ENCODE results near the gene FAM200A.
"Not testable (repeated sequence)": the region's sequence is repeated elsewhere in the genome, so short reads cannot be mapped to it uniquely, and the experiment has no call there.

Gene FAM200A

DNA sequence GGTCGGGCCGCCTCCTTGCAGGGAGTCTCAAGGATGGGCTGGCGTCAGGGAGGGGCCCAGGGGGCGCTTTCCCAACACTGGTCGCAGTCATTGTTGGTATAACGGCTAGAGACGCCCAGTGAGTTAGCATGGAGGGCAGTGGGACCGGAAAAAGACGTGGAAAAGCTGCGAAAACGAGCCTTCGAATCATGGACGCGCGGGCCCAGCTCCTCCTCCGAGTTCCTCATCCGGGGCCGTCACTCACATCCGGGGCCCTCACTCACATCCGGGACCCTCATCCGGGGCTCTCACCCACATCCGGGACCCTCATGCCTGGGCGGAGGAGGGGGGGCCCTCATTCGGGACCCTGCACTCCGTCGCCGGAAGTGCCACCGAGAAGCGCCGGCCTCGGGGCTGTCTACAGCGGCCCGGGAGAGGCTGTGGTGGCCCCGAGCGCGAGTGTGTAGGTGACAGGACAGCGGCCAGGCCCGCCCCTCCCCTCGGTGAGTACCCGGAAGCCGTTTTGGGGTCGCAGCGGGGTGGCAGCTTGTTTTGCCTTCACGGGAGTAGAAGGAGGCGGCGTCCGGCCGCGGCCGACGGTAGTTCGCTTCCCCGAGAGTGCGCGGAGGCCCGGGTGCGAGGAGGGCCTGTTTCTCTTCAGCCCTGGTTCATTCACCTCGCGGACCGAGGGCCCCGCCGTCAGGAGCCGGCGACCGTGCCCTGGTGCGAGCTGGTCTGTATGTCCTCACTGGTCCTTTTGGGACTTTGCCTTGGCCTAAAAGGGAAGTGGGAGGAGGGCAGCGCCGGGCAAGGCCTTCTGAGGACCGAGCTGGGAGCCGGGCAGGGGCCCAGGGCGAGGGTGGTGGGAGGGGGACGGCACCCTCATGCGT lies 6.6 kb upstream of the FAM200A start, which contains the start of gene ZNF655:
Gene ZNF655 (plus strand): TSS at position 337 of the 869 bp plus-strand sequence. CDS start 1,918 bp downstream, outside the sequence.
- DNase-seq: peak; percentile 96

DNA sequence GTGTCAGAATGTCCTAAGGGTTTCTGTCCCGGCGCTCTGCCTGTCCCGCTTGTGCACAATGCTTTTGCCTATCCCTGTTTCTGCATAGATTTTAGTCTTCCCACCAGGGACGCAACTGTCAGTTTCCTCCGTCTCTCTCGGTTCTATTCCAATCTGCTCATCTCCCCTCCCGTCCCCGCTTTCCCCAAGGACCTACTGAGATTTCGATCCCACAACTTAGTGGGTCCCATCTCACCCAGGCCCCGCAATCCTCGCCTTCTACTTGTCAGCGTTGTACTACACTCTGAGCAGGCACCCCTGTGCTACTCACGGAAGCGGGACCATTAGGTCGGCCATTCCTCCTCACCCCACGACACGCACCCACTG lies 6.0 kb upstream of the FAM200A start:
- peak in 1 of 2 experiments; percentile 46 for DNase-seq

DNA sequence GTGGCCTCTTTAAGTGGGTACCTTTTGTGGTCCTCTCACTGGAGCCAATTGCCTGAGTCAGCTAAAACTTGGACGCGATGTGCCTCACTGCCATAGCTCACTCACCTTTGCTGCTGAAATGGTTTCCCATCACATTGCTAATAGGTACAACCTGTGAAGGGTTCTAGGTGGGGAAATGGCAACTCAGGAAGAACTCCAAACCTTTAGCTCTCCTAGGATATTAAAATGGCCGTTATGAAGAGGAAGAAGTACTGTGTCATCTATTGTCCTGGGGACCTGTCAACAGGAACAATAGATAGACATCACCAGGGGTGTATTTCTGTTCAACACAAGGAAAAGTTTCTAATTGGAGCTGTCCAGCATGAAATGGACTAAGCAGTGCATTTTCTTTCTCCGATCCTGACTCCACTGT lies 5.3 kb upstream of the FAM200A start:
- DNase-seq: no peak

- DNase-seq: no peak
Measured at GRCh38 chr7:99554939-99555338, 3.0 kb upstream of the FAM200A start.

GRCh38 chr7:99553039-99553438 lies 1.1 kb upstream of the FAM200A start:
- no peak for DNase-seq

GRCh38 chr7:99551334-99551733 lies 580 bp downstream of the FAM200A start:
- no peak for DNase-seq

- DNase-seq: not testable (repeated sequence)
Measured at GRCh38 chr7:99549545-99549944, 2.4 kb downstream of the FAM200A start.

DNA sequence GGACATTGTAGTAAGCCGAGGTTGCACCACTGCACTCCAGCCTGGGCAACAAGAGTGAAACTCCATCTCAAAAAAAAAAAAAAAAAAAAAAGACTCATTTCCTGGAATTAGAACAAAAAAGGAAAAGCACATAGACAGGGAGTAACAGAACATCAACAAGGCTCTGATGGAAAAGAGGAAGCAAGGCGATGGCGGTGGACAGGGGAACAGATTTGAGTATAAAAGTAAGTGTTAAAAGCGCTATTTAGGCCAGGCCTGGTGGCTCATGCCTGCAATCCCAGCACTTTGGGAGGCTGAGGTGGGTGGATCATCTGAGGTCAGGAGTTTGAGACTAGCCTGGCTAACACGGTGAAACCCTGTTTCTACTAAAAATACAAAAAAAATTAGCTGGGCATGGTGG lies 6.6 kb downstream of the FAM200A start:
- DNase-seq: not testable (repeated sequence)

- DNase-seq: no peak
Measured at GRCh38 chr7:99543916-99544315, 8.0 kb downstream of the FAM200A start.

GRCh38 chr7:99543081-99543671 lies 8.7 kb downstream of the FAM200A start:
- DNase-seq: no peak

GRCh38 chr7:99541212-99541611 lies 10.7 kb downstream of the FAM200A start:
- DNase-seq: no peak

GRCh38 chr7:99540542-99540941 lies 11.4 kb downstream of the FAM200A start:
- DNase-seq: no peak

- DNase-seq: no peak
Measured at GRCh38 chr7:99539213-99539811, 12.6 kb downstream of the FAM200A start.

DNA sequence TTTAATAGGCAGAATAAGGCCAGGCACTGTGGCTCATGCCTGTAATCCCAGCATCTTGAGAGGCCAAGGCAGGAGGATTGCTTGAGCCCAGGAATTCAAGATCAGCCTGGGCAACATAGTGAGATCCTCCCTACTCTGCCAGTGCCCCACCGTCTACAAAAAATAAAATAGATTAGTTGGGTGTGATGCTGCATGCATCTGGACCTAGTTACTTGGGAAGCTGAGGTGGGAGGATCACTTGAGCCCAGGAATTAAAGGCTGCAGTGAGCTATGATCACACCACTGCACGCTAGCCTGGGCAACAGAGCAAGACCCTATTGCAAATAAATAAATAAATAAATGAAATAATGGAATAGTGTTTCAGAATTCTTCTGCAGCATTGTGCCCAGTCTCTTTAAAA lies 16.2 kb downstream of the FAM200A start:
- DNase-seq: no peak

DNA sequence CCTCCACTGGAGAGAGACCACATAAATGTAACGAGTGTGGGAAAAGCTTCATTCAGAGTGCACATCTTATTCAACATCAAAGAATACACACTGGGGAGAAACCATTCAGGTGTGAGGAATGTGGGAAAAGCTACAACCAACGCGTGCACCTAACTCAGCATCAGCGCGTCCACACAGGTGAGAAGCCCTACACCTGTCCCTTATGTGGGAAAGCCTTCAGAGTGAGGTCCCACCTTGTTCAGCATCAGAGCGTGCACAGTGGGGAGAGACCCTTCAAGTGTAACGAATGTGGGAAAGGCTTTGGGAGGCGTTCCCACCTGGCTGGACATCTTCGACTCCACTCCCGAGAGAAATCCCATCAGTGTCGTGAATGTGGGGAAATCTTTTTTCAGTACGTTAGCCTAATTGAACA lies 20.6 kb downstream of the FAM200A start:
- DNase-seq: peak in 1 of 2 experiments; percentile 4

DNA sequence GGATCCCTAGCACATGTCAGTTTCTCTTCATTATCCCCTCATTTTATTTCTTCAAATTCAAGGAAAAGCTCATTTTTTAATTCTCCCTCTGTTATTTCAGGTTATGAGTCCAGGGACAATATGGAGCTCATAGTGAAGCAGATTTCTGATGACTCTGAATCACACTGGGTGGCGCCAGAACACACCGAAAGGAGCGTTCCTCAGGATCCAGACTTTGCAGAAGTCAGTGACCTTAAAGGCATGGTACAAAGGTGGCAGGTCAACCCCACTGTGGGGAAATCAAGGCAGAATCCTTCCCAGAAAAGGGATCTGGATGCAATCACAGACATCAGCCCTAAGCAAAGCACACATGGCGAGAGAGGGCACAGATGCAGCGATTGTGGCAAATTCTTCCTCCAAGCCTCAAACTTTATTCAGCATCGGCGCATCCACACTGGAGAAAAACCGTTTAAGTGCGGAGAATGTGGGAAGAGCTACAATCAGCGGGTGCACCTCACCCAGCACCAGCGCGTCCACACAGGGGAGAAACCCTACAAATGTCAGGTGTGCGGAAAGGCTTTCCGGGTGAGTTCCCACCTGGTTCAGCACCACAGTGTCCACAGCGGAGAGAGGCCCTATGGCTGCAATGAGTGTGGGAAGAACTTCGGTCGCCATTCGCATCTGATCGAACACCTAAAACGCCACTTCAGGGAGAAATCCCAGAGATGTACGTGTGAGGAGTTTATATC lies 26.0 kb downstream of the FAM200A start:
- peak in 1 of 2 experiments; percentile 8 for DNase-seq

GRCh38 chr7:99521399-99521798 lies 30.5 kb downstream of the FAM200A start:
- DNase-seq: no peak

GRCh38 chr7:99514050-99514449 lies 37.9 kb downstream of the FAM200A start:
- DNase-seq: no peak

DNA sequence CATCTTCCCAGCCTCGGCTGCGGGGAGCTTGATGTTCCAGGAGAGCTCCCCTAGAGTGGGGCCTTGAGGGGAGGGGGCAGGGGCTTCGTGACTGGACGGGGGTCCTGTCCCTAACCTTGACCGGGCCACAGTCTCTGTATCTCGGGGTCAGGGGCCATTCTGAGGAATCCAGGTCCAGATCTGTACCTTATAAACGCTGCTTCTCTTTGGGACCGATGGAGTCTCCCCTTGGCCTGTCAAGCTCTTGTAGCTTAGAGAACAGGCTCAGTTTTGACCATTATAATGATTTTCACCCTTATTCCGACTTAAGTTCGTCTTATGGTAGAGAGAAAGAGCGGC lies 46.6 kb downstream of the FAM200A start:
- no peak for DNase-seq

DNA sequence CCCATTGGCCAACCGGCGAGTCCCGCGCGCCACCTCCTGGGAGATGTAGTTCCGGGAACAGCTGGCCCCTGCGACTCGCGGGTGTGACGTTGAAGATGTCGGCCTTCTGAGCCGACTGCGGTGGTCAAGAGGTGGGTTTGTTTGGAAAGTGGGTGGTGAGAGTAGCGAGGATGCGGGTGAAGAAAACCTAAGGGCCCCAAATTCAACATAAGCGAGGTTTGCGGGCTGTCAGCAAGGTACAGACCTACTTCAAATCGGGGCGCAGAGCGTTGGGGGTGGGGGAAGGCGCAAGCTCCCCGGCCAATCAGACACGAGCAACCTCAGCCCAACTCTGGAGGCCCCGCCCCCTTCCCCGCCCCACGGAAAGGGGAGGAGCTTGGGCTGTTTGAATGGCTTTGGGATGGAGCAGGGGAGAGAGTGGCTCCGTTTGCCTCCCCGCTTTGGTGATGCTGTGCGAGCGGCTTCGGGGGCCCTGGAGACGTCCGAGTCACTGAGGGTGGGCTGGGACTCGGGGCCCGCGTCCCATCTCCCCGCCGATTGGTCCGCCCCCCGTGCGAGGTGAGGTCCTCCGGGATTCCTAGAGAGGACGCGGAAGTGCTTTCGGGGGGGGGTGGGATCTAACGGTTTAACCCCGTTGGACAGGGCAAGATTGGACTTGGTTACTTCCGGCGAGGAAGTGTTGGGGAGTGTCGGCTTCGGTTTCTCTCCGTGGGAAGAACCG lies 47.2 kb downstream of the FAM200A start, which contains the start of gene ZKSCAN5:
Gene ZKSCAN5 (plus strand): TSS at position 60 of the 721 bp plus-strand sequence. CDS start 1,383 bp downstream, outside the sequence.
- DNase-seq: peak; percentile 95

GRCh38 chr7:99504281-99504602 lies 47.7 kb downstream of the FAM200A start:
- DNase-seq: peak; percentile 98

- not testable (repeated sequence) for DNase-seq
Measured at GRCh38 chr7:99501236-99501635, 50.7 kb downstream of the FAM200A start.

DNA sequence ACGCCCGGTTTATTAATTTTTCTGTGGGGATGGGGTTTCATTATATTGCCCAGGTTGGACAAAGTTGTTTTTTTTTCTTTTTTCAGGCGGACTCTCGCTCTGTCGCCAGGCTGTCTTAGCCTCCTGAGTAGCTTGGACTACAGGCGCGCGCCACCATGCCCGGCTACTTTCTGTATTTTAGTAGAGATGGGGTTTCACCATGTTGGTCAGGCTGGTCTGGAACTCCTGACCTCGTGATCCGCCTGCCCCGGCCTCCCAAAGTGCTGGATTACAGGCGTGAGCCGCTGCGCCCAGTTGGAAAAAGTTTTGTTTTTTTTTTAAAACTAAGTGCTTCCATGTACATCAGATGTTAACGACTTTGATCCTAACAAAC lies 51.3 kb downstream of the FAM200A start:
- DNase-seq: no peak

Measured in NCI-H2081 (cell line).